ENCODE data around the gene DOCK4.

DOCK4 gene

DNA sequence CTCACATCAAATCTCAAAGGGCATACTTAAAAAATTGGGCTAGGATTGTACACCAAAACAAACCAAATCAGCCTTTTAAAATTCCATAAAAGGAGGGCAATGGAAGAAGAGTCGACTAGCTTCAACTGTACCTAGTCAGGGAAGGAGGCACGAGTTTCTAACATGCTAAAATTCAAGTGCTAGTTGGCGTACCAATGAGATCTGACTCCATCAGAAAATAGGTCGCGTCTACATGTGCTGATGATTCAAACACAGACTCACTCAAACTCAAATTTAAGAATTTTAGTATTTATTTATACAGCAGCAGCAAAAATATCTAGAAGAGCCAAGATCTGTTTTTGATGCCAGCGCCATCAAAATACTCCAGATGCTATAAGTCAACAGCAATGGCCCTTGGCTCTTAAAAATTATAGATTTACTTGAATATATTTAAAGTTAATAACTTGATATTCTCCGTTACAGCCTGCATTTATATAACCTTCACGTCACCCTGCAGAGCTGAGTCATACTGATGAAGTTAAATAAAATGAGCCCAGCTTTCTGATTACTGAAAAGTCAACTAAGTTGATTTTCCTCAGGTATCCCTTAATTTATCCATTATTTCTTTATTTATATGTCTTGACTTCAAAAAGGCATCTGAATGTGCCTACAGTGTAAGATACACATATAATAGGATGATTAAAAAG is 341.8 kb downstream of the DOCK4 start:
- TF ChIP-seq, protein P1, sequence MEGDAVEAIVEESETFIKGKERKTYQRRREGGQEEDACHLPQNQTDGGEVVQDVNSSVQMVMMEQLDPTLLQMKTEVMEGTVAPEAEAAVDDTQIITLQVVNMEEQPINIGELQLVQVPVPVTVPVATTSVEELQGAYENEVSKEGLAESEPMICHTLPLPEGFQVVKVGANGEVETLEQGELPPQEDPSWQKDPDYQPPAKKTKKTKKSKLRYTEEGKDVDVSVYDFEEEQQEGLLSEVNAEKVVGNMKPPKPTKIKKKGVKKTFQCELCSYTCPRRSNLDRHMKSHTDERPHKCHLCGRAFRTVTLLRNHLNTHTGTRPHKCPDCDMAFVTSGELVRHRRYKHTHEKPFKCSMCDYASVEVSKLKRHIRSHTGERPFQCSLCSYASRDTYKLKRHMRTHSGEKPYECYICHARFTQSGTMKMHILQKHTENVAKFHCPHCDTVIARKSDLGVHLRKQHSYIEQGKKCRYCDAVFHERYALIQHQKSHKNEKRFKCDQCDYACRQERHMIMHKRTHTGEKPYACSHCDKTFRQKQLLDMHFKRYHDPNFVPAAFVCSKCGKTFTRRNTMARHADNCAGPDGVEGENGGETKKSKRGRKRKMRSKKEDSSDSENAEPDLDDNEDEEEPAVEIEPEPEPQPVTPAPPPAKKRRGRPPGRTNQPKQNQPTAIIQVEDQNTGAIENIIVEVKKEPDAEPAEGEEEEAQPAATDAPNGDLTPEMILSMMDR (IDR thresholded peaks at IDR 0.05; ENCODE audit: low read depth, low read length, missing control alignments): no peak
- no peak overlapping the region for H3K4me3 ChIP-seq (ENCODE audit: low read depth, low read length)
- DNase-seq (ENCODE audit: low read depth): no peak

DNA sequence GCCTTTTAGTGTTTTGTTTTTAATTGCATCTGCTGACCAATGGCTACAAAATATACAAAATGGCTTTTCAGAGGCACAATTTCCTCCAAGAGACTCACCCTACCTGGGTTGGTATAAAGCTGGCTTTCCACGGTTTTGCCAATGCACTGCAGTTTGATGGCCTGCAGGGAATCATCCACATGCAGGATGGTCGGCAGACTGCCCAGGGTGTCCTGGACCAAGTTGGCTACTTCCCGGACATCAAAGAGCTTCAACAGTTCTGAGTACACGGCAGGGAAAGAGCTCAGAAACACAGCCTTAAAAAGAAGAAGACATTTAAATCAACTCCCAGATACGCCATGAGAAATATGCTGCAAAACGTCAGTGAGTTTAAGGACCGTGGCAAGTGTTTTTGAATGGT is 342.9 kb downstream of the DOCK4 start:
- H3K4me3 ChIP-seq (ENCODE audit: low read depth, low read length): no peak overlapping the region
- DNase-seq (ENCODE audit: low read depth): no peak
- TF ChIP-seq, protein P1 (IDR thresholded peaks at IDR 0.05; ENCODE audit: low read depth, low read length, missing control alignments): no peak

DNA sequence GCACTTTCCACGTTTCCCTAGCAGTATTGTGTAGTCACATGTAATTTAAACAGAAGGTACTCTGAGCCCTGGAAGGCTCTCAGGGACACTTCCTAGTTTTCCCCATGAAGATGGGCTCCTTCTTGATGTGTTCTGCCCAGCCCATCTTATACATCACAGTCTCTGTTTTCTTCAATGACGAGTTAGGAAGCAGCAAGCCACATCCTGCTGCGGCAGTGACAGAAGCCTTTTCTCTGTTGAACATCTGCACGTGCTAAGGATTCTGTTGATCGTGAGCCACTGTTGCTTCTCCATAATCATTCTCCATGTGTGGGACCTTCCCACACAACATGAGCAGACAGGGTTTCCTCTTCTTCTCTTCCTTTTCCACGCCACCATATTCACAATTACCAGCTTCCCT is 346.0 kb downstream of the DOCK4 start:
- H3K4me3 ChIP-seq (ENCODE audit: low read depth, low read length): no peak overlapping the region
- TF ChIP-seq, protein P1 (IDR thresholded peaks at IDR 0.05; ENCODE audit: low read depth, low read length, missing control alignments): no peak
- DNase-seq (ENCODE audit: low read depth): no peak

DNA sequence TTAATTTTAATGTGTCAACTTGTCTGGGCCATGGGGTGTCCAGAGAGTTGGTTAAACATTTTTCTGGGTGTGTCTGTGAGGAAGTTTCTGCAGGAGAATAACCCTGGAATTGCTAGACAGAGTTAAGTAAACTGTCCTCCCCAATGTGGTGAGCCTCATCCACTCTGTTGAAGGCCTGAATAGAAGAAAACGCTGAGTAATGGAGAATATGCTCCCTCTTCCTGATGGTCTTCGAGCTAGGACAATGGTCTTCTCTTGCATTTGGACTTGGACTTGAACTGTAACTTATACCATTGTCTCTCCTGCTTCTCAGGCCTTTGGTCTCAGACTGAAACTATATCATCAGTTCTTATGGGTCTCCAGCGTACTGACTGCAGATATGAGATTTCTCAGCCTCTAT is 347.9 kb downstream of the DOCK4 start:
- H3K4me3 ChIP-seq (ENCODE audit: low read depth, low read length): no peak overlapping the region
- no peak for DNase-seq (ENCODE audit: low read depth)
- TF ChIP-seq, protein P1 (IDR thresholded peaks at IDR 0.05; ENCODE audit: low read depth, low read length, missing control alignments): no peak

DNA sequence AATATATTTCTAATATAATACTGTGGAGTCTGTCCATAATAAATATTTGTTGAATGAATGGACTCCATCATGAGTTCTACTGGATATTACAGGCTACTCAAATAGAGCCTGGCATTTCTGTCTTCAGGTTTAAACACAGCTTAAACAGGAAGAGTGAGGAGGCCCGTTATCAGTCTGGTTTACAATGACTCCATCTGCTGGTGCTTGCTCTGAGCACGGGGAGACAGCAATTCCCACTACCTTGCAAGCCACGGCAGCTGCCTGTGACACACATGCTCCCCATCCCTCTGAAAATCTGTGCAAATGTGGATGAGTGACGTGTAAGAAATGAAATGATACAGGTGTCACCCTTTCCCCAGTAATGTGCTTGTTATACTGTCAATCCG is 350.4 kb downstream of the DOCK4 start:
- TF ChIP-seq, protein P1 (IDR thresholded peaks at IDR 0.05; ENCODE audit: low read depth, low read length, missing control alignments): no peak
- no peak for DNase-seq (ENCODE audit: low read depth)
- H3K4me3 ChIP-seq (ENCODE audit: low read depth, low read length): no peak overlapping the region

DNA sequence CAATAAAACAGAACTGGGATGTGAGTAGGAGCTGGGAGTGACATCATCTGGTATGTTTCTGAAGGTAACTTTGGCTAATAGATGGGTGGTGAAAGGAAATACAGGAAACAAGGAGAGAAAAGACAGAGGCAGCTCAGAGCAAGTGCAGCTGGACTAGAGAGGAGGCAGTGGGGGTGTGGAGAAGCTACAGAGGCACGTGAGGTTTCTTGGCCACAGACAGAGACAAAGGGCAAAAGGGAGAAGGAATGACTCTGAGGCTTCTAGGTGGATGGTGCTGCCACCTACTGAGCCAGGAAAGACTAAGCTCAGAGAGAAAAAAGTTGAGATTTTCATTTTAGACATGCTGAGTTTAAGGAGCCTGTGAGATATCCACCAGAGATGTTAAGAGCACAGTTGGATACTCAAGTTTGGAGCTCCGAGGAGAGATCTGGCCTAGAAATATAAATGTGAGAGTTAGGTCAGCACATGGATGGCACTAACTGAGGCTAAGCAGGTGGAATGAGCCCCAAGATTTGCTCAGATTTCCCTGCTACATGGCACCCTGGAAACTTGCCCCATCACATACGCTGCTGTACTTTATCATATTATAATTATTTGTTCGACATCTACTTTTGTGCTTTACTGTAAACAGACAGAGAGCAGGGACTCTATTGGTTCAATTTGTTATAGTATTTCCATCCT is 350.9 kb downstream of the DOCK4 start:
- no peak for DNase-seq (ENCODE audit: low read depth)
- TF ChIP-seq, protein P1 (IDR thresholded peaks at IDR 0.05; ENCODE audit: low read depth, low read length, missing control alignments): peak; percentile 56
- H3K4me3 ChIP-seq (ENCODE audit: low read depth, low read length): no peak overlapping the region
